Karpas-422 (cell line): ENCODE data around the gene ELOVL4. TPM values are rescaled to one million over a fixed set of nuclear protein-coding genes. Genes with fewer than 3 reads are reported as not detected.
A peak's percentile ranks its signal among the peaks of the same experiment; 100 is the strongest.

Experiments used
- DNase-seq: peaks from one replicate; pipeline ENCODE4 v3.0.0-alpha.2; 2015
- H2AFZ ChIP-seq: fragments of 200-600 bp; sonication (generic); 2 replicates; pipeline ENCODE4 v1.6.1; 2014; ENCODE audit warnings: antibody characterized with exemption, low read length, mixed read lengths
- H3K27ac ChIP-seq: fragments of 200-600 bp; sonication (generic); 2 replicates; pipeline ENCODE4 v1.5.1; 2014; ENCODE audit warnings: mild to moderate bottlenecking, low read length, moderate library complexity
- H3K27me3 ChIP-seq: fragments of 200-600 bp; sonication (generic); 2 replicates; pipeline ENCODE4 v1.6.1; 2014; ENCODE audit warnings: low read length, mixed read lengths
- H3K36me3 ChIP-seq: fragments of 200-600 bp; sonication (generic); 2 replicates; pipeline ENCODE4 v1.6.1; 2014; ENCODE audit warnings: low read length, mixed read lengths; ENCODE audit not compliant: insufficient read depth
- H3K4me1 ChIP-seq: fragments of 200-600 bp; sonication (generic); 2 replicates; pipeline ENCODE4 v1.6.1; 2014; ENCODE audit warnings: mild to moderate bottlenecking, low read length, mixed read lengths
- H3K4me2 ChIP-seq: fragments of 200-600 bp; sonication (generic); 2 replicates; pipeline ENCODE4 v1.6.1; 2014; ENCODE audit warnings: low read length, low read depth, mild to moderate bottlenecking; ENCODE audit not compliant: poor library complexity, severe bottlenecking
- H3K4me3 ChIP-seq: fragments of 200-600 bp; sonication (generic); 2 replicates; pipeline ENCODE4 v1.5.1; 2014; ENCODE audit warnings: mild to moderate bottlenecking, antibody characterized with exemption, low read length, mixed read lengths
- H3K79me2 ChIP-seq: fragments of 200-600 bp; sonication (generic); 2 replicates; pipeline ENCODE4 v1.6.1; 2014; ENCODE audit warnings: mild to moderate bottlenecking, low read length, mixed read lengths
- H3K9ac ChIP-seq: fragments of 200-600 bp; sonication (generic); 2 replicates; pipeline ENCODE4 v1.6.0; 2014; ENCODE audit warnings: low read length
- H3K9me2 ChIP-seq: fragments of 200-600 bp; sonication (generic), shearing (Covaris generic); replicated peaks from 2 replicates; pipeline ENCODE4 v1.6.0; 2014; ENCODE audit warnings: mild to moderate bottlenecking, low read length, moderate library complexity; ENCODE audit not compliant: insufficient read depth
- H3K9me3 ChIP-seq: fragments of 300-700, 200-600 bp; sonication (generic); 2 replicates; pipeline ENCODE4 v1.6.1; 2014; ENCODE audit warnings: low read length, mixed read lengths
- H4K20me1 ChIP-seq: fragments of 200-600 bp; sonication (generic); 2 replicates; pipeline ENCODE4 v1.6.1; 2014; ENCODE audit warnings: mild to moderate bottlenecking, antibody characterized with exemption, low read length, low read depth; ENCODE audit not compliant: insufficient read depth
- total RNA-seq: library from RNA; depleted of rRNA; stranded (reverse); fragments of >200 nt; shearing (Covaris generic); gene quantifications from 2 replicates; pipeline ENCODE4 v1.2.3, GENCODE V29; 2014; ENCODE audit warnings: low replicate concordance

Gene ELOVL4
- total RNA-seq, 1 experiment from 2014 or later, result not detected

DNA sequence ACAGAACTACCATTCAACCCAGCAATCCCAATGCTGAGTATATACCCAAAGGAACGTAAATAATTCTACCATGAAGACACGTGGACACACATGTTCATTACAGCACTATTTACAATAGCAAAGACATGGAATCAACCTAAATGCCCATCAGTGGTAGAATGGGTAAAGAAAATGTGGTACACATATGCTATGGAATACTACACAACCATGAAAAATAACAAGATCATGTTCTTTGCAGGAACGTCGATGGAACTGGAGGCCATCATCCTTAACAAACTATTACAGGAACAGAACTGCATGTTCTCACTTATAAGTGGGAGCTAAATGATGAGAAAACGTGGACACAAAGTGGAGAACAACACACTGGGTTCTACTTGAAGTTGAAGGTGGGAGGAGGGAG is 22.4 kb upstream of the ELOVL4 start:
- Histone ChIP-seq H3K4me1 (no peaks in the 10 kb centered on the region), H4K20me1 (no peaks in the 10 kb centered on the region), H2AFZ (no peak overlapping the region), H3K27ac (no peak overlapping the region), H3K4me3 (no peak overlapping the region), H3K27me3 (no peaks in the 10 kb centered on the region), H3K9me3 (peaks cover 3% of the 10 kb centered on the region; the same call in 1 of the 2 replicates), H3K4me2 (no peak overlapping the region), H3K9me2 (no peaks in the 10 kb centered on the region), H3K36me3 (no peaks in the 10 kb centered on the region), H3K9ac (no peak overlapping the region), H3K79me2 (no peaks in the 10 kb centered on the region)
- no peak for DNase-seq

DNA sequence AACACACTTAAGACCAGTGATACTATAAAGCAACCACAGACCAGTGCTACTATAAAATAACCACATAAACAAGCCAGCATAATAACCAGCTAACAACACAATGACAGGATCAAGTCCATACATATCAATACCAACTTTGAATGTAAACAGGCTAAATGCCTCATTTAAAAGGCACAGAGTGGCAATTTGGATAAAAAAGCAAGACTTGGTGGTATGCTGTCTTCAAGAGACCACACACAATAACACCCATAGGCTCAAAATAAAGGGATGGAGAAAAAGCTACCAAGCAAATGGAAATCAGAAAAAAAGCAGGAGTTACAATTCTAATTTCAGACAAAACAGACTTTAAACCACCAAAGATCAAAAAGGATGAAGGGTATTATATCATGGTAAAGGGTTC is 19.8 kb upstream of the ELOVL4 start:
- no peak for DNase-seq
- peaks cover 3% of the 10 kb centered on the region; the same call in 1 of the 2 replicates for H3K9me3 ChIP-seq
- H2AFZ ChIP-seq, result no peak overlapping the region
- no peaks in the 10 kb centered on the region for H3K9me2 ChIP-seq
- H3K36me3 ChIP-seq, result no peaks in the 10 kb centered on the region
- H3K27ac ChIP-seq, result no peak overlapping the region
- no peaks in the 10 kb centered on the region for H3K27me3 ChIP-seq
- no peak overlapping the region for H3K4me2 ChIP-seq
- no peaks in the 10 kb centered on the region for H3K4me1 ChIP-seq
- no peaks in the 10 kb centered on the region for H4K20me1 ChIP-seq
- no peak overlapping the region for H3K4me3 ChIP-seq
- H3K9ac ChIP-seq, result no peak overlapping the region
- H3K79me2 ChIP-seq, result no peaks in the 10 kb centered on the region

DNA sequence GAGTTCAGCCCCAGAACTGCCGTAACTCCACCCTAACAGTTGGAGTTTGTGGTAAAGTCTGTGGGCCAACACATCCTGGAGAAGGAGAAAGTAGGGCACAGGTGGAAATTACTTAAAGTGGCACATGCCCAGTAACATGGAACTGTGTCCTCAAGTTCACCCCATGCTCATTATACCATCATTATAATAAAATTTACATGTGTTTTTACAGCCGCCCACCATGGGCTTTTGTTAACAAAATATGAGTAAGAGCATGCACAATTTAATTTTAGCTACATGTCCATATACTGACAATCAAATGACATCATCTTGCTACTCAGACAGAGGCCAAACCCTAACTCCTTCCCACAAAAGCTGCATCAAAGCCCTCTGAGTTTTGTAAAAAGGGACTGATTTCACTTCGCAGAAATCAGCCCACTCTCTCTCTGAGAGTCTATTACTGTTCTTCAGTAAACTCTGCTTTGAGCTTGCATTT is 17.3 kb upstream of the ELOVL4 start:
- H3K9me2 ChIP-seq, result no peaks in the 10 kb centered on the region
- H3K36me3 ChIP-seq, result no peaks in the 10 kb centered on the region
- H3K79me2 ChIP-seq, result no peaks in the 10 kb centered on the region
- no peak for DNase-seq
- no peak overlapping the region for H3K4me3 ChIP-seq
- no peaks in the 10 kb centered on the region for H3K4me1 ChIP-seq
- H3K27ac ChIP-seq, result no peak overlapping the region
- H3K4me2 ChIP-seq, result no peak overlapping the region
- H3K9me3 ChIP-seq, result no peaks in the 10 kb centered on the region; the same call in 1 of the 2 replicates
- H2AFZ ChIP-seq, result no peak overlapping the region
- no peaks in the 10 kb centered on the region for H4K20me1 ChIP-seq
- H3K9ac ChIP-seq, result no peak overlapping the region
- H3K27me3 ChIP-seq, result no peaks in the 10 kb centered on the region

DNA sequence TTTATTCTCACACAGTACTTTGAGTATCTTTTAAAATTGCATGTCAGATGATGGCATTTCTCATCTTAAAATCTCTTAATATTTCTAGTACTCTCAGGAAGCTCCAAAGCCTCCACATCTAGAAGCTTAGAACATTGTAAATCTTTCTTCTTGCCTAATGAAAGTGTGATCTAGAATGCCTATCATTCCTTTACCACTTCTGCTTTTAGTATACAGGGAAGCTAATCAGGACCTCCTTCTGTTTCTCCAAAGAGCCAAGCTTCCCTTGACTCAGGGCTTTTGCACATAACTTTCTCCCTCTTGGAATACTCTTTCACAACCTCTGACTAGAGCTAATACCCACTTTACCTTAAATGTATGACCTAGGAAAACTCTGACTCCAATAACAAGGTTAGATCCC is 7.5 kb upstream of the ELOVL4 start:
- Histone ChIP-seq H3K27me3 (no peaks in the 10 kb centered on the region), H4K20me1 (no peaks in the 10 kb centered on the region), H3K4me2 (no peak overlapping the region), H3K9me2 (no peaks in the 10 kb centered on the region), H2AFZ (no peak overlapping the region), H3K27ac (no peak overlapping the region), H3K36me3 (no peaks in the 10 kb centered on the region), H3K79me2 (no peaks in the 10 kb centered on the region), H3K4me3 (no peak overlapping the region), H3K9me3 (no peaks in the 10 kb centered on the region), H3K9ac (no peak overlapping the region), H3K4me1 (no peaks in the 10 kb centered on the region)
- DNase-seq, result no peak

DNA sequence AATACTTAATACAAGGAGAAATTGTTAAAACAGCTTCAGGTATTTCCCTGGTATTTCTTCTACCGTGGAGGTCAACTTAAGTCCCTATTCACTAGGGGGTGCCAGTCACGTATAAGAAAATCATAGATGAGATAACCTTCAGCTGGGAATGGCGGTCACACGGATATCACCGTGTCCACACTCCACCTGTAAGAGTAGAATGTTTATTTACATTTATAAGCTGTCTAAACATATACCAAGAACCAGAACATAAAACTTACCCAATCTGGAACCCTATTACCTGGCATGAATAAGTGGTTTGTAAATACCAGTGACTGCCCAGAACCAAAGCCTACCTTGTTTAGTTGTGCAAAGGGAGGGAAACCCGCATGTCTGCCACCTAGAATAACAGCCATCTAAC is 1.9 kb upstream of the ELOVL4 start:
- Histone ChIP-seq H3K79me2 (no peaks in the 10 kb centered on the region), H3K9me3 (no peaks in the 10 kb centered on the region), H3K4me3 (peak overlapping the region; percentile 37; the same call in 1 of the 2 replicates), H2AFZ (peak overlapping the region; percentile 83), H3K9ac (no peak overlapping the region), H3K9me2 (no peaks in the 10 kb centered on the region), H3K36me3 (no peaks in the 10 kb centered on the region), H4K20me1 (no peaks in the 10 kb centered on the region), H3K4me2 (peak overlapping the region; percentile 61), H3K27me3 (no peaks in the 10 kb centered on the region), H3K27ac (no peak overlapping the region), H3K4me1 (peaks cover 15% of the 10 kb centered on the region)
- DNase-seq, result peak; percentile 93

DNA sequence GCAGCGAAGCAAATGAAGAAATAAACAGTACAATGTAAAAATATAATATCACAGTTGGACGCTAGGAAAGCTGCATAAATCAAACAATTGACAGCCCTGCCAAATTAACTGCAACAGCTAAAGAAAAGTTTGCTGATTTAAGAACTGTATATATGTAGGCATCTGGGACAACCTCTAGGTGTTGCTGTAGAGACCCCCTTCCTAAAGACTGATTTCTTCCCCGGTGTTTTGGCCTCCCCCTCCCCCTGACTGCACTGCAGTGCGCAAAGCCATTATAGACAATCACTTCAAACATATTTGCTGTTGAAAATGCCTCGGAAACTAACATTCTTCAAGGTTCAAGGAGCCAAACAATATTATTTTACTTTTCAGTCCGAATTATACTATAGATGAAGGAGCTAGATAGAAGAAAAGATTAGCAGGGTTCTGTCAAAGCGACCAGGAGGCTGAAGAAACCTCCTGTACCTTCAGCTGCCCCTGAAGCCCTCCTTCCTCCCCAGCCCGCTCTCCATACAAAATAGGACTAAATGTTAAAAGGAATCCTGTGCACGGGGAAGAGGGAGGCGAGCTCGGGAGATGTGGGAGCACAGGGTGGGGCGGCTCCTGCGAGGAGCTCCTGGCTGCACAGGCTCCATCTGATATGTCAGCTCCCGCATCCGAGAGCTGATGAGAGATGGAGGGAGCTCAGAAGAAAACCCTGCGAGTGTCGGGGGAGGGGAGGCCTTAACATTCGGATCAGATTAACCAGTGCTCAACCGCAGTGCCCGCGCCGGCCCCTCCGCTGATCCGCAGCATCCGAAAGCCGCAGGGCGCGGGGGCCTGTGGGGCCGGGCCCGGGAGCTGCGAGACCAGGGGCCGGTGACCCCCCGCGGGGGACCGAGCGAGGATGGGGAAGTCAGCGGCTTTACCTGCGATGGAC is 822 bp downstream of the ELOVL4 start:
- Histone ChIP-seq H3K27me3 (no peaks in the 10 kb centered on the region), H3K9me3 (no peaks in the 10 kb centered on the region), H3K79me2 (no peaks in the 10 kb centered on the region), H3K27ac (no peak overlapping the region), H4K20me1 (no peaks in the 10 kb centered on the region), H3K4me3 (no peak overlapping the region), H2AFZ (no peak overlapping the region), H3K9me2 (no peaks in the 10 kb centered on the region), H3K9ac (no peak overlapping the region), H3K36me3 (no peaks in the 10 kb centered on the region), H3K4me2 (no peak overlapping the region), H3K4me1 (peaks cover 15% of the 10 kb centered on the region)
- peak; percentile 42 for DNase-seq

DNA sequence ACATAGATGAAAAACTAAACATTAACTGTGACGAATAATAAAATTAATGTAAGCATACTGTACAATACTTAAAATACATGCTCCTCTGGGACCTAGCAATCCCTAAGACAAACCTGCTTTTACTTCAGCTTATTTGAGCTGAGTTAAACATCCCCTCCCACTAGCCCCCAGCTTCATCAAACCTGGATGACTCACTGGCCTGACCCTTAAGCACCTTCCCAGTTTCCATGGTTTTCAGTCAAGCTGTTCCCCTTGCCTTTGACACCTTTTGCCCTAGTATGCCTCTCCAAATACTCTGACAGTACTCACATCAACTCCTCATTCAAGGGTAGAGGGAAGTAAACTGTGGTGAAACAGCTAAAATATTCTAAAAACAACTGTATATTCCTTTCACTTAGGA is 4.2 kb downstream of the ELOVL4 start:
- Histone ChIP-seq H3K36me3 (no peaks in the 10 kb centered on the region), H3K27ac (no peak overlapping the region), H3K4me3 (no peak overlapping the region), H3K4me1 (peaks cover 11% of the 10 kb centered on the region; the same call in 1 of the 2 replicates), H4K20me1 (no peaks in the 10 kb centered on the region), H3K9me3 (no peaks in the 10 kb centered on the region), H3K4me2 (no peak overlapping the region), H3K9ac (no peak overlapping the region), H2AFZ (no peak overlapping the region), H3K9me2 (no peaks in the 10 kb centered on the region), H3K79me2 (no peaks in the 10 kb centered on the region), H3K27me3 (no peaks in the 10 kb centered on the region)
- DNase-seq, result no peak

DNA sequence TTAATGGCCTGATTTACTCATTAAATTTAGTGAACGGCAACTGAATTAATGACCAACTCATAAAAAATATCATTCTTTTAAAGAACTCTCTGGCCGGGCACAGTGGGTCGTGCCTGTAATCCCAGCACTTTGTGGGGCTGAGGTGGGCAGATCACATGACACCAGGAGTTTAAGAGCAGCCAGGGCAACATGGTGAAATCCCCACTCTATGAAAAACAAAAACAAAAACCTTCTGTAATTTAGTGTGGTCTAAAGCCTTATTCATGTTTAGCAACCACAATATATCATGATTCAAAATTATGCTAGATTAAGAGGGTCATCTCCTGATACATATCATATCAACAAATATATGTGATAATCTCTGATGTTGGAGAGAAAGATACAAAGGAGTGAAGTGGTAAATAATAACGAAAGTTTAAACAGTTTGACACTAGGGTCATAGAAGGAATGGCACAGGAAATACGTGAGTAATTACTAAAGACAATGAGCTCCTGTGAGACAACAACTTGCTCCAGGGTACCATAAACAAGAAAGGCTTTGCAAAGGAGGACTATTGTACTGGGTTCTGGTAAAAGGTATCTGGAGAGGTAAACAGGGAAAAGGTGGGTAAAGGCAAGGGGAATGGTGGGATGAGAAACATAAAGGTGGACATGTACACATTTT is 5.7 kb downstream of the ELOVL4 start:
- H3K4me2 ChIP-seq, result no peak overlapping the region
- no peak overlapping the region for H3K27ac ChIP-seq
- DNase-seq, result no peak
- peaks cover 11% of the 10 kb centered on the region; the same call in 1 of the 2 replicates for H3K4me1 ChIP-seq
- H3K79me2 ChIP-seq, result no peaks in the 10 kb centered on the region
- no peaks in the 10 kb centered on the region for H3K9me3 ChIP-seq
- H3K9me2 ChIP-seq, result no peaks in the 10 kb centered on the region
- no peak overlapping the region for H2AFZ ChIP-seq
- no peak overlapping the region for H3K4me3 ChIP-seq
- H3K9ac ChIP-seq, result no peak overlapping the region
- no peaks in the 10 kb centered on the region for H3K36me3 ChIP-seq
- H4K20me1 ChIP-seq, result no peaks in the 10 kb centered on the region
- H3K27me3 ChIP-seq, result no peaks in the 10 kb centered on the region
